Hair follicle dermal papilla cell (primary cell): ENCODE data around the gene WWC1. TPM values are rescaled to one million over a fixed set of nuclear protein-coding genes. Genes with fewer than 3 reads are reported as not detected.

ENCODE experiments used
- total RNA-seq: library from RNA; depleted of rRNA; stranded (reverse); fragments of >200 nt; gene quantifications from 2 replicates; pipeline ENCODE4 v1.2.3, GENCODE V29; 2012

The WWC1 gene
- 2.6 and 3.6 TPM in 2 replicates for total RNA-seq

DNA sequence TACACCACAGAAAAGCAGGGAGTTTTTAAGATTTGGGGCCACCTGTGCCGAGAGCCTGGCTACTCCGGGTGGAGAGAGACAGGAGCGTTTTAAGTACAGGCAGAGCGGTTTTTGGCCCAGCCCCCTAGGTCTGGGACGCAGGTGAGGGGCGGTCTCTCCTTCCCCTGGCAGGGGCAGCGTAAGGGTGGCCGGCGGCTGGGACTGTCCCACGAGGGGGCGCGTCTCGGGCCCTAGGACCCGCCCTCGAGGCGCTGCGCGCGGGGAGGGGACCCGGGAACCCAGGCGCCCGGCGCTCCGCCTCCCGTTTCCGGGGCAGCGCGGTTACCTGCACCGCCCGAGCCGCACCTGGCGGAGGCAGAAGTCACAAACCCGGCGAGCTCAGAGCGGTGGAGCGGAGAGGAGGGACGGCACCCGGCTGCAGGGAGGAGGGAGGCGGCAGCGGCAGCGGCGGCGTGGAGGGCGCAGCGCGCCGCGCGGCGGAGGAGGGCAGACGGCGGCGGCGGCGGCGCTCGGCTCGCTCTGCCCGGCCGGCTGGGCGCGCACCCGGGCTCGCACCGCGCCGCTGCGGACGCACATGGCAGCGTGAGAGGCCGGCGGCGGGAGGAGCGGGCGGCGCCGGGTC is at the start of gene WWC1:
Gene WWC1 (plus strand): TSS at position 304 of the 622 bp plus-strand sequence. CDS start 508 bp downstream, outside the sequence.

DNA sequence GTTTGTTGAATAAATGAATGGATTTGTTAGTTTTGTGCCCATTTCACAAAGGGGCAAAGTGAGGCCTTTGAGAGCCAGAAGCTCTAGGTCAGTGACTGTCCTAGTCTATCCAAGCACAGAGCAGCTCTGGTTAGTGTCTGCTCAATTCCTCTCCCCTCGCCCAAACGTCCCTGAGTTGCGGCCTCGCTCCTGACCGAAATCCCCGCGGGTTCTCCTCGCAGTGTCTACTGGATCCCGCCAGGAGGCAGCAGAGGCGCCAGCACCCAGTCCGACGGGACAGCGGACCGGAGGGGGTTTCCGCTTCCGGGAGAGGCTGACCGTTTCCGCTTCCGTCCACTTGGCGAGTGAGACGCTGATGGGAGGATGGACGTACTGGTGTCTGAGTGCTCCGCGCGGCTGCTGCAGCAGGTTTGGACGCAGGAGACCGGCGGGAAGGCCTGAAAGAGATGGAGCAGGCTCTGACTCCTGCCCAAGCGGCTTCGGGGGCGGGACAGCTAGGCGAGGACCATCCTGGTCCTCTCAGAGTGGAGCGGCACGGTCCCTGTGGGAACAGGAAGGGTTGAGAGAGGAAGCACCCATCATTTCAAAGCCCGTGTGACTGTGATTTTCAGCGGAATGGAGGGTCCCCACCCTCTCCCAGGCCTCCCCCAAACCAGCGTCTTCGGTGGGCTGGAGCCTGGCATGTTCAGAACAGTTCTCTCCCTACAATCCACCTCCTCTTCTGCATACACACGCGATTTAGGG is 194.9 kb downstream of the WWC1 start, which contains the start of gene RARS1:
Gene RARS1 (plus strand): TSS at position 336 of the 744 bp plus-strand sequence. CDS start 28 bp downstream, at position 364.

Other genes starting within 250 kb of the WWC1 start
- gene RARS1, start 194.8 kb downstream of the WWC1 start, total RNA-seq, result 145 and 155 TPM in 2 replicates
- 0.65 and 1.8 TPM in 2 replicates for gene FBLL1, start 237.7 kb downstream of the WWC1 start, total RNA-seq